ACHN (cell line): Measurements from ENCODE around the gene BICD2.
"Not testable (repeated sequence)": the region's sequence is repeated elsewhere in the genome, so short reads cannot be mapped to it uniquely, and the experiment has no call there.

Experiments
- DNase-seq: peaks from one replicate; pipeline ENCODE4 v3.0.0-alpha.2; 2015
- in situ Hi-C: cut with HindIII; loops from 2 replicates; pipeline ENCODE4 v1.10.0; 2017; ENCODE audit warnings: low sequenced_read_pairs, low pct_ligation_motif_present, low pct_unique_long_range_greater_than_20kb

Gene BICD2

GRCh38 chr9:92764381-92764987 lies at the start of gene BICD2:
Gene BICD2 (minus strand): TSS chr9:92764833. CDS start chr9:92764744, 89 bp downstream.
- in situ Hi-C loops: no loop called here
- no peak for DNase-seq

DNA sequence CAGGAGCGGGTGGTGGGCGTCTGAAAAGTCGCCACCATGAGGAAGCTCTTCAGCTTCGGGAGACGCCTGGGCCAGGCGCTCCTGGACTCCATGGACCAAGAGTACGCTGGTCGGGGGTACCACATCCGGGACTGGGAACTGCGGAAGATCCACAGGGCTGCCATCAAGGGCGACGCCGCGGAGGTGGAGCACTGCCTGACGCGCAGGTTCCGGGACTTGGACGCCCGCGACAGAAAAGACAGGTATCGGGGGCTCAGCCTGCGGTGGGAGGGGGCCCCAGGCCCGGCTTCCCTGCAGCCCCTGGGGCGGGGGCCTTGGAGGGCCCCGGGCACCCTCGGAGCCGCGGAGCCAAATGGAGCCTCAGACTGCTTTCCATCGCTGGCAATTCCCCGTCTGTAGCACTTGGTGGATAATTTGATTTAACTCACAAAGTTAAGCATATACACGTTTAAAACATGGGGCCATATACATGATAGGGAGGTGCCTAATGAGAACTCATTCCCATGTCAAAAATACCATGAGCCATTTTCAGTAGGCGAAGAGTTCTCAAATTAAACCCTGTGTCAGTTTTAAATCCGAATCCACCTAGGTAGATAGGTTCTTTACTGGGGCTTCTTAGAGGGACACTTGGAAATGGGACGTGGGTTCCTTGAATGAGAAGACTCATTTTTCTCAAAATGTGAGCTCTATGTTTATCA lies 45.1 kb upstream of the BICD2 start:
- DNase-seq, in situ Hi-C loops: not testable (repeated sequence)

DNA sequence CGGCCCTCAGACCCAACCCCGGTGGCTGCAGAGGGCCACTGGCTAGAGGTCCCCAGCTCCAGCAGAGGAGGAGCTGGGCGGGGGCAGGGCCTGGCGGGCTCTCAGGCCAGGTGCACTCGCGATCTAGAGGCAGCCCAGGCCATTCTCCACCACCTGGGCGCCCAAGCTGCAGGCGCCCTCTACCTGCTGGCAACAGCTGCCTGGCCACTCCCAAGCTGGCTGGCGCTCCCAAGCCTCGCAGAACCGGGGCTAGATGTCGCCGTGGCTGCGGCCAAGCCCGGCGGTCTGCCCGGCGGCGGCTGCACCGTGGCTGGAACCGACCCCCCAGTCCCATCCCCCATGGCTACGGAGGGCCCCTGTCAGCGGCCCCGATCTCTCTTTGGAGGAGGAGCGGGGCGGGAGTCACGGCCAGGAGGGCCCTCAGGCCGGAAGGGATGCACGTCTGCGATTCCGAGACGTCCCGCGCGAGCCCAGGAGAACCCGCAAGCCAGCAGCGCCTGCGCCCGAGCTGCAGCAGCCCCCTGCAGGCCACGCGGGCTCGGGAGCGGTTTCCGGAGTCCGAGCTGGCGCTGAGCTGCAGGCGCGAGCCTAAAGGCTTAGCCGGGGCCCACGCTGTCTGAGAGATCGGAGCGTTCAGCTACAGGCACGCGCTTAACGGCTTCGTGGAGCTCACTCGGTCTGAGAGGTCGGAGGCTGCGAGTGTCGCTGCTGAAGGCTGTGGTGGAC lies 44.3 kb upstream of the BICD2 start:
- DNase-seq: peak; percentile 51
- in situ Hi-C loops: no loop called here

- in situ Hi-C loops: no loop called here
- no peak for DNase-seq
Observed at GRCh38 chr9:92807757-92808725, 43.4 kb upstream of the BICD2 start.

- in situ Hi-C loops: no loop called here
- DNase-seq: no peak
Observed at GRCh38 chr9:92807031-92807756, 42.6 kb upstream of the BICD2 start.

GRCh38 chr9:92804727-92805126 lies 40.1 kb upstream of the BICD2 start:
- no peak for DNase-seq
- in situ Hi-C loops: no loop called here

DNA sequence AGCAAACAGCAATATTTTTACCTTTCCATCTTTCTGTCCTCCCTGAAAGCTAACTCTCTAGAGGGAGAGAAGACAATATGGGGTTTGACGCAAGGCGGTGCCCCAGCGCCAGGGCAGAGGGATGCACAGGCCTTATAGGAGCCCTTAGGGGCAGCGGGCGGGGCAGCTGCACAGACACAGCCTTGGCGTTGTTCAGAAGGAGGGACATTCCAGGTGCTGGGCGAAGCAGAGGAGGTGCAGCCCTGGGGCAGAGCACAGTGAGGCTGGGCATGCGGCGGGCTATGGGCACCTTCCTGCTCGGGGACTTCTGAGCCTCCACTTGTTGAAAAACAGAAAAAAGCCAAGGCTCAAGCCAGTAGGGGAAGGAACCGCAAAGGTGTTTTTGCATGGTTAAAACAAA lies 33.7 kb upstream of the BICD2 start:
- DNase-seq: no peak
- in situ Hi-C loops: no loop called here

GRCh38 chr9:92796337-92796804 lies 31.7 kb upstream of the BICD2 start:
- DNase-seq, in situ Hi-C loops: not testable (repeated sequence)

GRCh38 chr9:92795598-92796336 lies 31.1 kb upstream of the BICD2 start:
- in situ Hi-C loops: no loop called here

GRCh38 chr9:92795000-92795399 lies 30.4 kb upstream of the BICD2 start:
- in situ Hi-C loops: no loop called here

More at GRCh38 chr9:92795598-92796336, 31.1 kb upstream of the BICD2 start:
- no peak for DNase-seq

GRCh38 chr9:92794426-92794825 lies 29.8 kb upstream of the BICD2 start:
- DNase-seq: no peak

More at GRCh38 chr9:92795000-92795399, 30.4 kb upstream of the BICD2 start:
- DNase-seq: no peak

DNA sequence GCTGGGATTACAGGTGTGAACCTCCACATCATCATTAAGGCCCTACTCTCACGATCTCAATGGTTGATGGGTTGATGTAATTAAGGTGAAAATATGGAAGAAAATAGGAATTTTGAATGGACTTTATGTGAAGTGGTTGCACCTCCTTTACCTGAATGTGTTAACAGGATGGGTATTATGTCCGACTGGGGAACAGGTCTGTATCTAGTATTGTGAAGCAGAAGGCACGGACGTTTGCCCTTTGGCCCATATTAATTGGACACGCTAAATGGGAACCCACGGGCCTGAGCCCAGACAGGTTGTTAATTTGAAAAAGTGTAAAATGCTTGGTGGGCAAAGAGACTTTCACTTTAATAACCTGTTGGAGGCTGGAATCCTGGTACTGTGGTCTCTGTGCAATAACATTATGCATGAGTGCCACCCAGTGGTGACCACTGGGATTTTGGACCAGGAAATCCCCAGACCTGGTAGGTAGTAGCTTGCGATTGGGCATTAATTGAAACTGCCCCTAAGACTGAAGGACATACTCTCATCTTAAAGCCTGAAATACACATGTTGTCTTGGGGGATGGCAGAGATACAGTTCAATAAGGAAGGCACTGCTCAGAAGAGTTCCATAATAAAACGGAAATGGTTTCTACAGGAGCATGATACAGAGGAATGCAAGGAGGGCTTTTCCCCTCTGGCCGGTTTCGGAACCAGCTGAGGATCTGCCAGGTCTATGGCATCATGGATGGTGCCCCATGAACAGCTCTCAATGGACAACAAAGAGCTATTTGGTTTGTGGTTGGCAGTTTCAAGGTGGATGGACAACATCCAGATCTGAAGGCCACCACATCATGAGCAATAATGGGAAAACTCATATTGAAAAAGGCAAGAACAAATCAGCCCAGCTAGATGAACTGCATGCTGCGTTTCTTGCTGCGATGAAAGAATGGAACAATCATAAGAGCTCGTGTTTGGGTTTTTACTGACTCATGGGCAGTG lies 26.2 kb upstream of the BICD2 start:
- in situ Hi-C loops: no loop called here

More at GRCh38 chr9:92794426-92794825, 29.8 kb upstream of the BICD2 start:
- in situ Hi-C loops: no loop called here

GRCh38 chr9:92786298-92786697 lies 21.7 kb upstream of the BICD2 start:
- in situ Hi-C loops: no loop called here
- no peak for DNase-seq

More for the DNA sequence above, 26.2 kb upstream of the BICD2 start:
- peak; percentile 65 for DNase-seq

DNA sequence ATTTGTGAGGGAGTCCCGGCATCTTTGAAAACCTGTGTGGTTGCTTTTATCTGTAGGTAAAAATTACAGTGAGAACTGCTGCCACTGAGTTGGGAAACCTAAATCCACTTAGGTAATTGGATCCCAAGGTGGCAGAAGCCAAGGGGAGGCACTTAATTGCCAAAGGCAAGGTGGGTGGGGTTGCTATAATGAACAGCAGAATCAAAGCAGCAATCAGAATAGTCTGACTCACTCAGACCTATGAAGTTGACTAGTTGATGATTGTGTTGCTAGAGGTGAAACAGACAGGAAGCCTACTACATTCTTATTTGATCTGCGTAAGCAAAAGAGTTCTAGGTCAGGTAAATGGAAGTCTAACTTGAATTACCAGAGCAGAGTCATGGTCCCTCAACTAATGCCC lies 17.3 kb upstream of the BICD2 start:
- in situ Hi-C loops: no loop called here

DNA sequence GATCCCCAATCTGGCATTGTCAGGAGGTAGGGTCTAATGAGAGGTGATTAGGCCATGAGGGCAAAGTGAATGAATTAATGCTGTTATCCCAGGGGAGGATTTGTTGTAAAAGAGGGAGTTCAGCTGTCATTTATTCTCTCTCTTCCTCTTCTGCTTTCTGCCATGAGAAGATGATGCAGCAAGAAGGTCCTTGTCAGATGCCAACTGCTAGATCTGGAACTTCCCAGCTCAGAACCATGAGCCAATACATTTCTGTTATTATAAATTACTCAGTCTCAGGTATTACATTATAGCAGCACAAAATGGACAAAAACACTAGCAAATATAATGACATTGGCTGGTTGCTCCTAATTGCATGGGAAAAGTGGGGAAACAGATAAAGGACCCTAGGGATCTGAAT lies 15.6 kb upstream of the BICD2 start:
- DNase-seq: no peak
- in situ Hi-C loops: no loop called here

More for the DNA sequence above, 17.3 kb upstream of the BICD2 start:
- DNase-seq: no peak

DNA sequence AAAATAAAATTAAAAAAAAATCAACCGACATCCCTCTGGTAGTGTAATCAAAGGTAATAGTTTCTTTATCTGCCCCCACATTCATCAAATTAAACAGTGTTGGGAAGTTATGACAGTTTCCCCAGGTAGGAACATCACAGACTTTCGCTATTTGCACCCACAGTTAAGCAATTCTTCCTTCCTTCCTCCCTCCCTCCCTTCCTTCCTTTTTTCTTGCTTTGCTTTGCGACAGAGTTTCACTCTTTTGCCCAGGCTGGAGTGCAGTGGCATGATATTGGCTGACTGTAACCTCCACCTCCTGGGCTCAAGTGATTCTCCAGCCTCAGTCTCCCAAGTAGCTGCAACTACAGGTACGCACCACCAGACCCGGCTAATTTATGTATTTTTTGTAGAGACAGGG lies 10.8 kb upstream of the BICD2 start:
- DNase-seq: no peak
- in situ Hi-C loops: no loop called here
